ENCODE measurements around the gene USF2. TPM values are rescaled to one million over a fixed set of nuclear protein-coding genes. Genes with fewer than 3 reads are reported as not detected.
"Not testable (repeated sequence)": the region's sequence is repeated elsewhere in the genome, so short reads cannot be mapped to it uniquely, and the experiment has no call there.

Gene USF2
- total and polyA plus RNA-seq, 2 donors = 27.4 to 142 TPM

DNA sequence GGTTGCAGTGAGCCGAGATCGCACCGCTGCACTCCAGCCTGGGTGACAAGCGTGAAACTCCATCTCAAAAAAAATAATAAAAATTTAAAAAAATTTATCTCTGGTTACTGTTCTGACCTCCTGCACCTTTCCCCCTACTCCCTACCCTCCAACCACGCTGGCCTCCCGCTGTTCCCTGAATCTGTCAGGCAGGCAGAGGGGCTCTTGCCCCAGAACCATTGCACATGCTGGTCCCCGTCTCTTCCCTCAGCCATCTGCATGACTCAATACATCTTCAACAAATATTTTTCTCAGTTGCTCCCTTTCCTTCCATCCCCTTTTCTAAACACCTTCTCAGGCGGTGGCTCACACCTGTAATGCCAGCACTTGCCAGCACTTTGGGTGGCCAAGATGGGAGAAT lies 39.2 kb upstream of the USF2 start:
- no peak overlapping the region for H3K27ac ChIP-seq (ENCODE audit: low read depth)
- no peak for DNase-seq (ENCODE audit: extremely low spot score)
- no peak overlapping the region for H3K4me3 ChIP-seq (ENCODE audit: low read depth, low read length)
- WGBS = 89% methylated on average over 8 of the region's 8 CpGs
- no peaks in the 10 kb centered on the region for H3K4me1 ChIP-seq (ENCODE audit: insufficient read depth)
- no peaks in the 10 kb centered on the region for H3K36me3 ChIP-seq (ENCODE audit: insufficient read depth)

DNA sequence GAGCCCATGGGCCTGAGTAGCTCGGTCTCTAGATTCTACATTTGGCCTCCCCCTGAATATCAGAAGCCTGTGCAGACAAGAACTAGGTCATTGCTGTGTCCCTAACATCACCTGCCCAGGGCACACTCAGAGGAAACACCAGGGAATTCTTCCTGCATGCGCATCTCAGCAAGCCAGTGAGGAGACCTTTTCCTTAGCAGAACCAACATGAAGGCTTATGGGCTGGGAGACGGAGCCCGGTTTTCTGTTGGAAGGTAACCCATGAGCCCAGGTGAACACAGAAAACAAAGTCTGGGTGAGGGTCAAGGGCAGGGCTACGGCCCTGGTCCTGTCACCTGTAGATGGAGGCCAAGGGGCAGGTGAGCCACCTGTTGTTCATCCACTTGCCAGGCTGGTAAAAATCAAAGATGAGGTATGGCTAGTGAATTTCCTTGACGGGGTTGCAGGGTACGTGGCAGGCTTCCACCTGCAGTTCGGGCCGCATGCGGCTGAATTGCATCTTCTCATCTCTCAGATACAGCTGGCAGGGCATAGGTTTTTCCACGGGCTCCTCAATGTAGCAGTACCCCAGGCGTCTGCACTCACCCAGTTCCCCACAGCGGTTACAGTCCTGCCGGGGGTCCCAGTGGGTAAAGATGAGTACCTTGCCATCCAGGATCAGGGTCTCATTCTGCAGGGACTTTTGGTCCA lies 36.7 kb upstream of the USF2 start:
- 87% methylated on average over 14 of the region's 14 CpGs for WGBS
- Histone ChIP-seq H3K4me3 (ENCODE audit: low read depth, low read length) (no peak overlapping the region), H3K36me3 (ENCODE audit: insufficient read depth) (no peaks in the 10 kb centered on the region), H3K27ac (ENCODE audit: low read depth) (no peak overlapping the region), H3K4me1 (ENCODE audit: insufficient read depth) (no peaks in the 10 kb centered on the region)
- DNase-seq (ENCODE audit: extremely low spot score) = no peak

DNA sequence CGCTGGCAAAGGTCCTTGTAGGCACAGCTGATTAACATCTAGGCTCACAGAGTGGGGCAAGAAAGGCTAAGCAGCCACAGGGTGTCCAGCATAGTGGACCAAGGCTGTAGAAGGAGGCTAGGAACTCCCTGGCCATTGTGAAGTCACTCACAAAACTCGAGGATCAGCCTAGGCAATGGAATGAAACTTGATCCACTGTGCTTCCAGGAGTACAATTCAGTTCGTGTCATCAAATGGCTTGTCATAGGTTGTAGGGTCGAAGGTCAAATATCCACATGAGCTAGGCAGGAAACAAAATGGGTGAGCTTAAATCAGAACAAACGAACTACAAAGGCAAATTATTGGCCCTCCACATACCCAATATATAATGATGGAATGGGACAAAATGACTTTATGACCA lies 35.9 kb upstream of the USF2 start:
- WGBS = 57% methylated on average over 5 of the region's 5 CpGs
- Histone ChIP-seq H3K4me1 (ENCODE audit: insufficient read depth) (no peaks in the 10 kb centered on the region), H3K27ac (ENCODE audit: low read depth) (no peak overlapping the region), H3K4me3 (ENCODE audit: low read depth, low read length) (no peak overlapping the region), H3K36me3 (ENCODE audit: insufficient read depth) (no peaks in the 10 kb centered on the region)
- DNase-seq (ENCODE audit: extremely low spot score) = no peak

- 76% methylated on average over 6 of the region's 6 CpGs for WGBS
- no peaks in the 10 kb centered on the region for H3K4me1 ChIP-seq (ENCODE audit: insufficient read depth)
- no peaks in the 10 kb centered on the region for H3K36me3 ChIP-seq (ENCODE audit: insufficient read depth)
- no peak for DNase-seq (ENCODE audit: extremely low spot score)
- no peak overlapping the region for H3K27ac ChIP-seq (ENCODE audit: low read depth)
- H3K4me3 ChIP-seq (ENCODE audit: low read depth, low read length) = no peak overlapping the region
Observed at GRCh38 chr19:35236638-35237400, 31.9 kb upstream of the USF2 start.

- not testable (repeated sequence) for DNase-seq (ENCODE audit: extremely low spot score); H3K4me1 ChIP-seq (ENCODE audit: insufficient read depth); H3K36me3 ChIP-seq (ENCODE audit: insufficient read depth); H3K4me3 ChIP-seq (ENCODE audit: low read depth, low read length); H3K27ac ChIP-seq (ENCODE audit: low read depth)
- 83% methylated on average over 1 of the region's 1 CpG for WGBS
Observed at GRCh38 chr19:35239597-35239996, 29.2 kb upstream of the USF2 start.

DNA sequence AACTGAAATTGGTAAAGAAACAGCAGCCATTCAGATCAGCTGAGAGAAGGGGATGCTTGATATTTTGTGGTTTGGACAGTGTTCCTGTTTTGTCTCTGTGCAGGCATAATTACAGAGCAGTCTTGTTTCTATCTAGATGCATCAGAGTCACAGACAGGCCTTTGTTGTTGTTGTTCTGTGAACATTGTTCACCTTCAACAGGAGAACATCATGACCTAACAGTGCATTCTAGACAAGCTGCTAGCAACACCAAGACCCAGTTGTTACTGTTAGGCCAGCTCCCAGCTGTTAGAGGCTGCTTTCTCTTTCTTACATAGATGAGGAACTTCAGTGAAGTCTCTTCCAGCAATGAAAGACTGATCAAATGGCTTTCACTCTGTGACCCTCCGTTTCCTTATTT lies 28.4 kb upstream of the USF2 start:
- 89% methylated on average over 1 of the region's 1 CpG for WGBS
- Histone ChIP-seq H3K36me3 (ENCODE audit: insufficient read depth) (no peaks in the 10 kb centered on the region), H3K4me1 (ENCODE audit: insufficient read depth) (no peaks in the 10 kb centered on the region), H3K4me3 (ENCODE audit: low read depth, low read length) (no peak overlapping the region), H3K27ac (ENCODE audit: low read depth) (no peak overlapping the region)
- DNase-seq (ENCODE audit: extremely low spot score) = no peak

- no peak for DNase-seq (ENCODE audit: extremely low spot score)
- H3K4me3 ChIP-seq (ENCODE audit: low read depth, low read length) = no peak overlapping the region
- WGBS = 92% methylated on average over 1 of the region's 1 CpG
- H3K4me1 ChIP-seq (ENCODE audit: insufficient read depth) = no peaks in the 10 kb centered on the region
- H3K27ac ChIP-seq (ENCODE audit: low read depth) = no peak overlapping the region
- H3K36me3 ChIP-seq (ENCODE audit: insufficient read depth) = no peaks in the 10 kb centered on the region
Observed at GRCh38 chr19:35241417-35241816, 27.3 kb upstream of the USF2 start.

GRCh38 chr19:35246466-35247092 lies 22.2 kb upstream of the USF2 start:
- no peaks in the 10 kb centered on the region for H3K36me3 ChIP-seq (ENCODE audit: insufficient read depth)
- H3K4me1 ChIP-seq (ENCODE audit: insufficient read depth) = no peaks in the 10 kb centered on the region
- H3K27ac ChIP-seq (ENCODE audit: low read depth) = no peak overlapping the region
- 80% methylated on average over 4 of the region's 4 CpGs for WGBS
- no peak for DNase-seq (ENCODE audit: extremely low spot score)
- H3K4me3 ChIP-seq (ENCODE audit: low read depth, low read length) = no peak overlapping the region

- H3K4me1 ChIP-seq (ENCODE audit: insufficient read depth) = no peaks in the 10 kb centered on the region
- H3K4me3 ChIP-seq (ENCODE audit: low read depth, low read length) = peak overlapping the region; percentile 50
- 2% methylated on average over 42 of the region's 42 CpGs for WGBS
- peak overlapping the region; percentile 74 for H3K27ac ChIP-seq (ENCODE audit: low read depth)
- H3K36me3 ChIP-seq (ENCODE audit: insufficient read depth) = no peaks in the 10 kb centered on the region
- DNase-seq (ENCODE audit: extremely low spot score) = peak; percentile 66
Observed at GRCh38 chr19:35247526-35248309, 21.0 kb upstream of the USF2 start.

DNA sequence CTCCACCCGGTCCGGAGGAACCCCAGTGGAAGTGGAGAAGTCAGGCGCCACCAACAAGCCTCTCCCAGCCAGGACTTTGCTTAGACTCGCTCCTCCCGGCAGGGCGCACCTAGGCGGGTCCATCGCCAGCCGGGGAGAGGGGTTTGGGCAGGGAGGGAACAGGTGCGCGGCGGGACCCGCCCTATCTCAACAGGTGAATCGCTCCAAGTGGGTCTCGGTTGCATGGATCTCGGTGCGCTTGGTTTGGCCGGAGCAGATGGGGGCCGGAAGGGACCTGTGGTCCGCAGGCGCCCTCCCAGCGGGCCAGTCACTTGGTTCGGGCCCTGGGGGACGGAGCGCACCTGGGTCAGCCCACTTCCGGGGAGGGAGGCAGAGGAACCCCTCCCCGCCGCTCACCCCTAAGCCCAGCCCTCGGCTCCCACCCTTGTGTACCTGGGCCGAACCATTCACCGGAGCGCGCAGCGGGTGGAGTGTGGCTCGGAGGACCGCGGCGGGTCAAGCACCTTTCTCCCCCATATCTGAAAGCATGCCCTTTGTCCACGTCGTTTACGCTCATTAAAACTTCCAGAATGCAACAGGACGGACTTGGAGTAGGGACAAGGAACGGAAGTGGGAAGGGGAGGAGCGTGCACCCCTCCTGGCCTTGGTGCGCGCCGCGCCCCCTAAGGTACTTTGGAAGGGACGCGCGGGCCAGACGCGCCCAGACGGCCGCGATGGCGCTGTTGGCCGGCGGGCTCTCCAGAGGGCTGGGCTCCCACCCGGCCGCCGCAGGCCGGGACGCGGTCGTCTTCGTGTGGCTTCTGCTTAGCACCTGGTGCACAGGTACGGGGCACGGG lies 20.2 kb upstream of the USF2 start, which contains the start of gene LSR:
Gene LSR, plus strand, starts transcription at position 693 of the 836 bp plus-strand sequence. Its CDS starts 21 bp downstream, at position 714.
- H3K4me1 ChIP-seq (ENCODE audit: insufficient read depth) = no peaks in the 10 kb centered on the region
- H3K36me3 ChIP-seq (ENCODE audit: insufficient read depth) = no peaks in the 10 kb centered on the region
- peak within 1 kb of the TSS; percentile 74 for H3K27ac ChIP-seq (ENCODE audit: low read depth)
- H3K4me3 ChIP-seq (ENCODE audit: low read depth, low read length) = peak within 1 kb of the TSS; percentile 50
- DNase-seq (ENCODE audit: extremely low spot score) = peak; percentile 61
- under 1% methylated on average over 69 of the region's 69 CpGs for WGBS

- Histone ChIP-seq H3K27ac (ENCODE audit: low read depth) (peak overlapping the region; percentile 74), H3K36me3 (ENCODE audit: insufficient read depth) (no peaks in the 10 kb centered on the region), H3K4me3 (ENCODE audit: low read depth, low read length) (peak overlapping the region; percentile 50), H3K4me1 (ENCODE audit: insufficient read depth) (no peaks in the 10 kb centered on the region)
- WGBS = 4% methylated on average over 39 of the region's 39 CpGs
- DNase-seq (ENCODE audit: extremely low spot score) = no peak
Observed at GRCh38 chr19:35249146-35249847, 19.5 kb upstream of the USF2 start.
